Measurements from ENCODE around the gene KRTAP5-11.
"Not testable (repeated sequence)": the region's sequence is repeated elsewhere in the genome, so short reads cannot be mapped to it uniquely, and the experiment has no call there.

- TF ChIP-seq CTCF (IDR thresholded peaks at IDR 0.05; ENCODE audit: poor library complexity); EZH2 (IDR thresholded peaks at IDR 0.05; ENCODE audit: borderline replicate concordance); EZH2phosphoT487 (IDR thresholded peaks at IDR 0.05; ENCODE audit: low read depth, severe bottlenecking, unreplicated experiment): not testable (repeated sequence)
These were observed 47.7 kb downstream of the KRTAP5-11 start for GRCh38 chr11:71534711-71535608.

All from hepatocyte (in vitro differentiated cells).